Chondrocyte (in vitro differentiated cells): ENCODE results near the gene SHANK3. TPM values are rescaled to one million over a fixed set of nuclear protein-coding genes. Genes with fewer than 3 reads are reported as not detected.

Experiments used
- DNase-seq: peaks from one replicate; pipeline ENCODE4 v3.0.0; 2021; ENCODE audit warnings: mixed read lengths, low spot score
- H3K27ac Mint-ChIP-seq: one replicate; pipeline ENCODE4 v1.8.0; 2021; ENCODE audit warnings: mild to moderate bottlenecking, moderate library complexity, mixed read lengths; ENCODE audit not compliant: unreplicated experiment
- H3K27me3 Mint-ChIP-seq: 2 replicates; pipeline ENCODE4 v1.8.0; 2021; ENCODE audit warnings: low read depth, mixed read lengths
- H3K36me3 Mint-ChIP-seq: 2 replicates; pipeline ENCODE4 v1.8.0; 2021; ENCODE audit warnings: low read depth, mixed read lengths
- H3K4me1 Mint-ChIP-seq: 2 replicates; pipeline ENCODE4 v1.8.0; 2021; ENCODE audit warnings: low read depth, mild to moderate bottlenecking, mixed read lengths
- H3K4me3 Mint-ChIP-seq: one replicate; pipeline ENCODE4 v1.8.0; 2021; ENCODE audit warnings: mild to moderate bottlenecking, moderate library complexity, mixed read lengths; ENCODE audit not compliant: unreplicated experiment
- H3K9me3 Mint-ChIP-seq: 2 replicates; pipeline ENCODE4 v1.8.0; 2021; ENCODE audit warnings: low read depth, mixed read lengths
- total RNA-seq: library from RNA; stranded (reverse); gene quantifications from 3 replicates; pipeline ENCODE4 v1.2.1, GENCODE V29; 2021
- TF ChIP-seq, protein P1 (sequence below): fragments of 200-600 bp; sonication (generic); IDR thresholded peaks from 2 replicates; pipeline ENCODE4 v1.5.0; 2021; ENCODE audit warnings: antibody characterized with exemption, mild to moderate bottlenecking, moderate library complexity

Gene SHANK3
- total RNA-seq, 1 donor from 2014 or later: 7.0 TPM

DNA sequence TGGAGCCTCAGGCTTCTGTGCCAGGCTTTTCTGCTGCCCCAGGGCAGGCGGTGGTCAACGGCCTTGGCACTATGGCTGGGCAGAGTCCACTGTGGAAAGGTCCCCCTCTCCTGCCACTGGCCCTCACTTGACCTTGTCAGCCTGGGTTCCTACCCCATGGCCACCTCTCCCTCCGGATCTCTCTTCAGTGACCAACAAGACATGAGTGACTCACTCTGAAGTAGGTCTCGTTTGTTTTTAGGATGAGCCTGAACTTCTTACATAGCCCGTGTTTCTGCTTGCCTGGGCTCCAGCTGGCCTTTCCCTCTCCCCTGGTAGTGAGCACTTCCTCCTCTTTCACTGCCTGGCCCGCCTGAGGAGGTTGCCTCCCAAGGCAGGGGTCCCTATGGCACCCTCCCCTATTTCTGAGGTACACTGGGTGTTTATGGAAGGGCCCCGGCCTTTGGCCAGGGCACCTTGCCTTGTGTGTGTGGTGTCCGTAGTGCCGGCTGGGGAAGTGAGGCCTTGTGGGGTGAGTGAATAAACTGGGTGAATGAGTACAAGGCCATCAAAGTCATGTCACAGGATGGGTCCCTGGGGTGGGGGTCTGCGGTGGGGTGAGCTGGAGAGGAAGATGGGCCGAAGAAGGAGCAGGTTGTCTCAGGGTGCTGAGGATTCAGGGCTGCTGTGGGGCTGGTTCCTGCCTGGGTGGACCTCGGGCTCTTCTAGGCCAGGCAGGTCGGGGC is 5.0 kb downstream of the SHANK3 start:
- Mint-ChIP-seq H3K9me3 (no peaks in the 10 kb centered on the region), H3K4me1 (peaks cover 9% of the 10 kb centered on the region), H3K27me3 (peaks cover 7% of the 10 kb centered on the region), H3K4me3 (no peak overlapping the region), H3K36me3 (no peaks in the 10 kb centered on the region), H3K27ac (no peak overlapping the region)
- DNase-seq: peak; percentile 74
- TF ChIP-seq, protein P1, sequence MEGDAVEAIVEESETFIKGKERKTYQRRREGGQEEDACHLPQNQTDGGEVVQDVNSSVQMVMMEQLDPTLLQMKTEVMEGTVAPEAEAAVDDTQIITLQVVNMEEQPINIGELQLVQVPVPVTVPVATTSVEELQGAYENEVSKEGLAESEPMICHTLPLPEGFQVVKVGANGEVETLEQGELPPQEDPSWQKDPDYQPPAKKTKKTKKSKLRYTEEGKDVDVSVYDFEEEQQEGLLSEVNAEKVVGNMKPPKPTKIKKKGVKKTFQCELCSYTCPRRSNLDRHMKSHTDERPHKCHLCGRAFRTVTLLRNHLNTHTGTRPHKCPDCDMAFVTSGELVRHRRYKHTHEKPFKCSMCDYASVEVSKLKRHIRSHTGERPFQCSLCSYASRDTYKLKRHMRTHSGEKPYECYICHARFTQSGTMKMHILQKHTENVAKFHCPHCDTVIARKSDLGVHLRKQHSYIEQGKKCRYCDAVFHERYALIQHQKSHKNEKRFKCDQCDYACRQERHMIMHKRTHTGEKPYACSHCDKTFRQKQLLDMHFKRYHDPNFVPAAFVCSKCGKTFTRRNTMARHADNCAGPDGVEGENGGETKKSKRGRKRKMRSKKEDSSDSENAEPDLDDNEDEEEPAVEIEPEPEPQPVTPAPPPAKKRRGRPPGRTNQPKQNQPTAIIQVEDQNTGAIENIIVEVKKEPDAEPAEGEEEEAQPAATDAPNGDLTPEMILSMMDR: no peak

DNA sequence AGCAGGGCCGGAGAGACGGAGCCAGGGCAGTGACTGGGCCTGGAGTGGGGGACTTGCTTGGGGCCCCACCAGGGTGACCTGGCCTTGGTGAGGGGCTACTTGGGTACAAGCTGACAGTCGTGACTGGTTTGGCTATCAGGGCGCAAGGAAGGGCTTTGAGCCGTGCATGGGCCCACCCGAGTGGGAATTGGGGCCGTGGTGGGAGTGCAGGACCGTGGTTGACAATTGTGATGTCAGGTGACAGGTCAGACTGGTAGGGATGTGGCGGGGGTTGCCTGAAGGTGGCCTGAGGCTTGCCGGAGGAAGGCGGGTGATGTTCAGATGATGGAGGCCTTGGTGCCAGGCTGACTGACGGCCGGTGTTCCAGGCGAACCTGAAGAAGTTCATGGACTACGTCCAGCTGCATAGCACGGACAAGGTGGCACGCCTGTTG is 5.6 kb downstream of the SHANK3 start:
- peaks cover 9% of the 10 kb centered on the region for H3K4me1 Mint-ChIP-seq
- H3K36me3 Mint-ChIP-seq: no peaks in the 10 kb centered on the region
- H3K27ac Mint-ChIP-seq: no peak overlapping the region
- TF ChIP-seq, protein P1: no peak
- H3K4me3 Mint-ChIP-seq: no peak overlapping the region
- peak; percentile 83 for DNase-seq
- H3K27me3 Mint-ChIP-seq: peaks cover 4% of the 10 kb centered on the region
- no peaks in the 10 kb centered on the region for H3K9me3 Mint-ChIP-seq

DNA sequence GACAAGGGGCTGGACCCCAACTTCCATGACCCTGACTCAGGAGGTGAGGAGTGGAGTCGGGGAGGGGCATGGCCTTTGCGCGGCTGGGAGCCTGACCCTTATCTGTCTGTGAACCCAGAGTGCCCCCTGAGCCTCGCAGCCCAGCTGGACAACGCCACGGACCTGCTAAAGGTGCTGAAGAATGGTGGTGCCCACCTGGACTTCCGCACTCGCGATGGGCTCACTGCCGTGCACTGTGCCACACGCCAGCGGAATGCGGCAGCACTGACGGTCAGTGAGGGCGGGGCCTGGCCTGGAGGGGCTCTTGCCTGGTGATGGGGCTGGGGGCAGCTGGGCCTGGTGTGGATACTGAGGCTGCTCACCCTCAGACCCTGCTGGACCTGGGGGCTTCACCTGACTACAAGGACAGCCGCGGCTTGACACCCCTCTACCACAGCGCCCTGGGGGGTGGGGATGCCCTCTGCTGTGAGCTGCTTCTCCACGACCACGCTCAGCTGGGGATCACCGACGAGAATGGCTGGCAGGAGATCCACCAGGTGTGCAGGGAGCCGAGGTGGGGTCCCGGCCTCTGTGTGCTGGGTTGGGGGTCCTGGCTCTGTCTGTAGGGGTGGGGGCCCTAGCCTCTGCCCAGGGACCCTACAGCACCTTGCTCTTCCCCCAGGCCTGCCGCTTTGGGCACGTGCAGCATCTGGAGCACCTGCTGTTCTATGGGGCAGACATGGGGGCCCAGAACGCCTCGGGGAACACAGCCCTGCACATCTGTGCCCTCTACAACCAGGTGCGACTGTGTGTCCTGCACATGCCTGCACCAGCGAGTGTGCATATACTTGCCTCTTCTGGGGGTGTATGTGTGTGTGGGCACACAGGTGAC is 6.3 kb downstream of the SHANK3 start:
- Mint-ChIP-seq H3K36me3 (no peaks in the 10 kb centered on the region), H3K4me3 (no peak overlapping the region), H3K27me3 (peaks cover 4% of the 10 kb centered on the region), H3K27ac (no peak overlapping the region), H3K4me1 (peaks cover 9% of the 10 kb centered on the region), H3K9me3 (no peaks in the 10 kb centered on the region)
- TF ChIP-seq, protein P1: no peak
- peak; percentile 87 for DNase-seq

DNA sequence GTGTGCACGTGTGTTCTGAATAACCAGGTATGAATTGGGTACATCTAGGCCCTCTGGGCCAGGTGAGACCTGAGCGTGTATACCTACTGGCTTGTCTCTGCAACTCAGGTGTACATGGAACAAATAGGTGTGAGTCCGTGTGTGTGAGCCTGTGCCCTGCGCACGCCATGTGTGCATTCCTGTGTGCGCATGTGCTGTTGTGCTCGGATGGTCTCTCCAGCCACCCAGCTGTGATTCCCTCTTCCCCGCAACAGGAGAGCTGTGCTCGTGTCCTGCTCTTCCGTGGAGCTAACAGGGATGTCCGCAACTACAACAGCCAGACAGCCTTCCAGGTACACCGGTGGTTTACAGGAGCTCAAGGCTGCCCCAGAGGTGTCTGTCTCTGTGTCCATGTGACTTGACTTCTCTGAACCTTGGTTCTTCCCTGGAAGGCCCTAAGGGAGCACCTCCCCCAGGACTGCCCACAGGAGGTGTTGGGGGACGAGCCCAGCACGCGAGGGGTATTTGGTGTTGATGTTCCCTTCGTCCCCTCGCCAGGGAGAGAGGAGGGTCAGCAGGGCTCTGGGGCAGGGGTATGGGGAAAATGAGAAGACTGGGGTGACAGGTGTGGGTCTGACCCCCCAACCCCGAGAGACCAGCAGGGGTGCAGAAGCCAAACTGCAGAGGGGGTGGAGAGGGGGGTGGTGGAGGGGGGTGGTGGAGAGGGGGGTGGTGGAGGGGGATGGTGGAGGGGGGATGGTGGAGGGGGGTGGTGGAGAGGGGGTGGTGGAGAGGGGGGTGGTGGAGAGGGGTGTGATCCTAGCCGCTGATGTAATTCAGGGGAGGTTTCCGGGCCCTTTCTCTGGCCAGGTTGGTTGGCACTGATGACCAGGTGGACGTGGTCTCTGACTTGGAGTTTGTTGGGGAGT is 10.7 kb downstream of the SHANK3 start:
- Mint-ChIP-seq H3K27ac (peak overlapping the region; percentile 45), H3K4me3 (no peak overlapping the region), H3K36me3 (no peaks in the 10 kb centered on the region), H3K9me3 (no peaks in the 10 kb centered on the region), H3K27me3 (no peaks in the 10 kb centered on the region), H3K4me1 (peaks cover 10% of the 10 kb centered on the region)
- DNase-seq: peak; percentile 59
- TF ChIP-seq, protein P1: no peak
